CD4-positive, alpha-beta T cell treated with Interleukin-4 for 1 hour (primary cell): ENCODE measurements around the gene LRMDA.

Experiments used
- DNase-seq, 2 donors: peaks; one replicate each; pipeline ENCODE4 v3.0.0-alpha.2; 2020 to 2022

Gene LRMDA

GRCh38 chr10:76255241-76255640 lies 823.8 kb downstream of the LRMDA start:
- no peak for DNase-seq

- DNase-seq: no peak
Measured at GRCh38 chr10:76257816-76258215, 826.4 kb downstream of the LRMDA start.

- no peak for DNase-seq
Measured at GRCh38 chr10:76265441-76266113, 834.2 kb downstream of the LRMDA start.

GRCh38 chr10:76268530-76268929 lies 837.1 kb downstream of the LRMDA start:
- DNase-seq: no peak

GRCh38 chr10:76268954-76269353 lies 837.5 kb downstream of the LRMDA start:
- DNase-seq: no peak

GRCh38 chr10:76270464-76270863 lies 839.0 kb downstream of the LRMDA start:
- no peak for DNase-seq

GRCh38 chr10:76274933-76275332 lies 843.5 kb downstream of the LRMDA start:
- no peak for DNase-seq

GRCh38 chr10:76278811-76279460 lies 847.5 kb downstream of the LRMDA start:
- no peak for DNase-seq

- DNase-seq: no peak
Measured at GRCh38 chr10:76281659-76282058, 850.2 kb downstream of the LRMDA start.

GRCh38 chr10:76282061-76283025 lies 850.9 kb downstream of the LRMDA start:
- DNase-seq: no peak

GRCh38 chr10:76284351-76284750 lies 852.9 kb downstream of the LRMDA start:
- DNase-seq: no peak

- DNase-seq: no peak
Measured at GRCh38 chr10:76285012-76285411, 853.6 kb downstream of the LRMDA start.

GRCh38 chr10:76285515-76285914 lies 854.1 kb downstream of the LRMDA start:
- DNase-seq: no peak

- DNase-seq: no peak
Measured at GRCh38 chr10:76286536-76286935, 855.1 kb downstream of the LRMDA start.

- DNase-seq: no peak
Measured at GRCh38 chr10:76287856-76288255, 856.4 kb downstream of the LRMDA start.

- no peak for DNase-seq
Measured at GRCh38 chr10:76291175-76291574, 859.8 kb downstream of the LRMDA start.

GRCh38 chr10:76291885-76292284 lies 860.5 kb downstream of the LRMDA start:
- no peak for DNase-seq

GRCh38 chr10:76296957-76297356 lies 865.5 kb downstream of the LRMDA start:
- no peak for DNase-seq

GRCh38 chr10:76297358-76297757 lies 865.9 kb downstream of the LRMDA start:
- DNase-seq: no peak

GRCh38 chr10:76297780-76298281 lies 866.4 kb downstream of the LRMDA start:
- no peak for DNase-seq

GRCh38 chr10:76298329-76298728 lies 866.9 kb downstream of the LRMDA start:
- DNase-seq: no peak

GRCh38 chr10:76299501-76299900 lies 868.1 kb downstream of the LRMDA start:
- no peak for DNase-seq

- no peak for DNase-seq
Measured at GRCh38 chr10:76301211-76301610, 869.8 kb downstream of the LRMDA start.
